ENCODE data around the gene CBX2. TPM values are rescaled to one million over a fixed set of nuclear protein-coding genes. Genes with fewer than 3 reads are reported as not detected.

CBX2 gene
- total RNA-seq, 3 donors from 2014 or later (not counting 1 experiment from before 2014, with no cell fraction given) = 0.18 to 1.3 TPM; not detected in 1

DNA sequence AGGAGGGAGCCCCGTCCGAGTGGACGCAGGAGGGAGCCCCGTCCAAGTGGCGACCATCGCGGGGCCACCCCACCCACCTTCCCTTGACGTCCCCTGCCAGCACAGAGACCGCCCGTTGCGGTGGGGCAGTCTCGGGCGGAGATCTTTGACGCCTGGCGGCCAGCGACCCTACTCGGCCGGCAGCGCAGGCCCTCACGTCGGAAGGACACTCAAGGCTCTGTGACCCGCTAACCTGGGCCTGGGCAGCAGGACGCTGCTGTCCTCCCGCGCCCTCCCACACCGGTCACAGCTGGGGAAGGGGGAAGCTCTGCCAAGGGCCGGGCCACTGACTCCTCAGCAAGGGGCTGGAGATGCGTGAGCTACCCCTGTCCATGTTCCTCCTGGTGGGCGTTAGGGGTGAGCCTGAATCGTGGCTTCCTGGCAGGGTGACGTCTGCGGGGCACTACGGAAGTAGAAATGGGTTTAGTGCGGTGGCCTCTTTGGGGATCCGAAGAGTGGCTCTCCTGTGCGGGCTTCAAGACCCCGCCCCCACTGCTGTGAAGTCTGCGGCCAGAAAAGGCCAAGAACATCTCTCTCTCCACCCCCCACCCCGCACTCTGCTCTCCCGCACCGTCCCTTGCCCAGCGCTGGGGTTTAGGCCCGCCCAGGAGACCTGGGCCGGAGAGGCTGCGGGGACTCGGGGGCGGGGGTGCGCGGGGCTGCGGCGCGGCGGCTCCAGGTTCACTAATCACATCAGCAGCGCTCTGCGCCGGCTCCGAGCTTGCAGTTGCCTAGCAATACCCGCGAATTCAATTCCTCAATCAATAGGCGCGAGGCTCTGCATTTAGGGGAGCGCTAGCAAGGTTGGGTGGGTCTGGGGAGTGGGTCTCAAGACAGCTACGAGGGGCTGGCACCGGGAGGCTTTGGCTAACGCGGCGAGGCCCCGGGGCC lies 13.1 kb downstream of the CBX2 start:
- ATAC-seq (peak in 1 of 3 donors; percentile 56), DNase-seq (peak in 1 of 2 donors; percentile 50)
- Histone ChIP-seq H3K36me3 (ENCODE audit: control insufficient read depth, insufficient read depth, low read length) (peaks cover 3% of the 10 kb centered on the region), H3K27ac (ENCODE audit: low read length) (no peak overlapping the region), H3K9me3 (ENCODE audit: control insufficient read depth, insufficient read depth, low read length) (no peaks in the 10 kb centered on the region), H3K4me3 (ENCODE audit: low read length) (no peak overlapping the region), H3K27me3 (ENCODE audit: control insufficient read depth, insufficient read depth, low read length) (peaks cover 51% of the 10 kb centered on the region), H3K4me1 (ENCODE audit: control insufficient read depth, insufficient read depth, low read length) (peaks cover 31% of the 10 kb centered on the region)
- Mint-ChIP-seq H3K27ac (no peak overlapping the region), H3K36me3 (no peaks in the 10 kb centered on the region), H3K9me3 (no peaks in the 10 kb centered on the region), H3K27me3 (ENCODE audit: low read depth in 2 of 2) (peaks cover 32 to 44% of the 10 kb centered on the region in 2 donors), H3K4me3 (peak overlapping the region; percentile 37), H3K4me1 (peaks cover 3 to 4% of the 10 kb centered on the region in 2 donors)
- WGBS (ENCODE audit: insufficient coverage) = 7% methylated on average over 68 of the region's 68 CpGs
- intact Hi-C loops (cut with micrococcal nuclease) = no loop called here
- TF ChIP-seq, protein P1, sequence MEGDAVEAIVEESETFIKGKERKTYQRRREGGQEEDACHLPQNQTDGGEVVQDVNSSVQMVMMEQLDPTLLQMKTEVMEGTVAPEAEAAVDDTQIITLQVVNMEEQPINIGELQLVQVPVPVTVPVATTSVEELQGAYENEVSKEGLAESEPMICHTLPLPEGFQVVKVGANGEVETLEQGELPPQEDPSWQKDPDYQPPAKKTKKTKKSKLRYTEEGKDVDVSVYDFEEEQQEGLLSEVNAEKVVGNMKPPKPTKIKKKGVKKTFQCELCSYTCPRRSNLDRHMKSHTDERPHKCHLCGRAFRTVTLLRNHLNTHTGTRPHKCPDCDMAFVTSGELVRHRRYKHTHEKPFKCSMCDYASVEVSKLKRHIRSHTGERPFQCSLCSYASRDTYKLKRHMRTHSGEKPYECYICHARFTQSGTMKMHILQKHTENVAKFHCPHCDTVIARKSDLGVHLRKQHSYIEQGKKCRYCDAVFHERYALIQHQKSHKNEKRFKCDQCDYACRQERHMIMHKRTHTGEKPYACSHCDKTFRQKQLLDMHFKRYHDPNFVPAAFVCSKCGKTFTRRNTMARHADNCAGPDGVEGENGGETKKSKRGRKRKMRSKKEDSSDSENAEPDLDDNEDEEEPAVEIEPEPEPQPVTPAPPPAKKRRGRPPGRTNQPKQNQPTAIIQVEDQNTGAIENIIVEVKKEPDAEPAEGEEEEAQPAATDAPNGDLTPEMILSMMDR (IDR thresholded peaks at IDR 0.05) = no peak

DNA sequence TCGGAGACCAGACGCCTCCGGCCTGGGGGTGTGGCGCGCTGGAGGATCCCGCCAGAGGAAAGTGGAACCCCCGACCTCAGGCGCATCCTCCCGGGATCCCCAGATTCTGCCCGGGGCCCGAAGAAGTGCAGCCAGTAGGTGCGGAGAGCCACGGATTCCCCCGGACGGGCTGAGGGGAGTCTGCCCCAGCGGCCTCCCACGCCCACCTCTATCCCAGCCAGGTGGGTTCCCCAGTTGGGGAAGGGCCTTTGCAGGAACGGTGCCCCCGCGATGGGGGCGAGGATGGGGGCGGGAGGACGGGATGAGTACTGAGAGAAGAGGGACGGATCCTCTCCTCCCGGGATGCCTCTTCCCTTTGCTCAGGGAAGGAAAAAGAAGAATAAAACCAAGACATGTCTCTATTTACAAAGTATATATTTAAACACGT lies 13.8 kb downstream of the CBX2 start:
- no peaks in the 10 kb centered on the region for H3K9me3 Mint-ChIP-seq
- no peaks in the 10 kb centered on the region for H3K9me3 ChIP-seq (ENCODE audit: control insufficient read depth, insufficient read depth, low read length)
- H3K27ac Mint-ChIP-seq = no peak overlapping the region
- no peak overlapping the region for H3K4me3 Mint-ChIP-seq
- peaks cover 3% of the 10 kb centered on the region for H3K36me3 ChIP-seq (ENCODE audit: control insufficient read depth, insufficient read depth, low read length)
- H3K27me3 Mint-ChIP-seq (ENCODE audit: low read depth in 2 of 2) = peaks cover 27 to 38% of the 10 kb centered on the region in 2 donors
- TF ChIP-seq, protein P1 (IDR thresholded peaks at IDR 0.05) = no peak
- DNase-seq = no peak
- H3K4me1 Mint-ChIP-seq = peaks cover 6 to 8% of the 10 kb centered on the region in 2 donors
- H3K4me1 ChIP-seq (ENCODE audit: control insufficient read depth, insufficient read depth, low read length) = peaks cover 36% of the 10 kb centered on the region
- intact Hi-C loops (cut with micrococcal nuclease) = no loop called here
- no peak overlapping the region for H3K27ac ChIP-seq (ENCODE audit: low read length)
- H3K36me3 Mint-ChIP-seq = no peaks in the 10 kb centered on the region
- no peak for ATAC-seq
- H3K27me3 ChIP-seq (ENCODE audit: control insufficient read depth, insufficient read depth, low read length) = peaks cover 49% of the 10 kb centered on the region
- H3K4me3 ChIP-seq (ENCODE audit: low read length) = no peak overlapping the region
- 4% methylated on average over 24 of the region's 26 CpGs for WGBS (ENCODE audit: insufficient coverage)

DNA sequence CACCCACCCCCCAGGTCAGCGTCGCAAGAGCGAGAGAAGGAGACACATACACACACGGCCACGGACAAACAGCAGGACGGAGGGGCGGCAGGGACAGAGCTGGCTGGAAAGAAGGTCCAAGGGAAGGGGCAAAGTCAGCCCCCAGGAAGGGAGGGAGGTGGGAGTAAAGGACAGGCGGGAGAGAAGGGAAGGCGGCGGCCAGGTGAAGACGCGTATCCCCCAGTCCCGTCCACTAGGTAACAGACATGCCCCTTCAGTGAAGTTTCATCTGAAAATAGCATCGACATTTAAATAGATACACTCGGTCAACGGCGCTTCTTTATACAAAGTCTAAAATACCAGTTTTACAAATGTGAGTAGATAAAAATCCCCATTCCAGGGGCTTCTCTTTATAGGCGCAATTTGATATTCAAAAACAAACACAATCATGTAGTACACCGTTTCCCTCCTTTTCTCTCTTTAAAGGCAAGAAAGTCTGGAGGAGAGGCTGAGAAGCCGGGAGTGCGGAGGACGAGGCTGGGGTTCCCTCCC lies 14.5 kb downstream of the CBX2 start:
- H3K4me1 Mint-ChIP-seq = peaks cover 6 to 8% of the 10 kb centered on the region in 2 donors
- peaks cover 3% of the 10 kb centered on the region for H3K36me3 ChIP-seq (ENCODE audit: control insufficient read depth, insufficient read depth, low read length)
- 21% methylated on average over 14 of the region's 22 CpGs for WGBS (ENCODE audit: insufficient coverage)
- no peak overlapping the region for H3K27ac Mint-ChIP-seq
- no peaks in the 10 kb centered on the region for H3K9me3 Mint-ChIP-seq
- H3K27me3 Mint-ChIP-seq (ENCODE audit: low read depth in 2 of 2) = peaks cover 21 to 35% of the 10 kb centered on the region in 2 donors
- TF ChIP-seq, protein P1 (IDR thresholded peaks at IDR 0.05) = no peak
- H3K27me3 ChIP-seq (ENCODE audit: control insufficient read depth, insufficient read depth, low read length) = peaks cover 46% of the 10 kb centered on the region
- no peaks in the 10 kb centered on the region for H3K36me3 Mint-ChIP-seq
- DNase-seq (no peak), ATAC-seq (no peak)
- no peak overlapping the region for H3K4me3 ChIP-seq (ENCODE audit: low read length)
- no peak overlapping the region for H3K4me3 Mint-ChIP-seq
- peaks cover 36% of the 10 kb centered on the region for H3K4me1 ChIP-seq (ENCODE audit: control insufficient read depth, insufficient read depth, low read length)
- no peak overlapping the region for H3K27ac ChIP-seq (ENCODE audit: low read length)
- intact Hi-C loops (cut with micrococcal nuclease) = no loop called here
- no peaks in the 10 kb centered on the region for H3K9me3 ChIP-seq (ENCODE audit: control insufficient read depth, insufficient read depth, low read length)
